ENCODE data around the gene CTRB2.

CTRB2 gene

GRCh38 chr16:75203667-75204409, 3.1 kb downstream of the CTRB2 start:
- DNase-seq = no peak

- DNase-seq = no peak
Measured at GRCh38 chr16:75203096-75203495, 3.9 kb downstream of the CTRB2 start.

GRCh38 chr16:75202069-75202590, 4.8 kb downstream of the CTRB2 start:
- DNase-seq = no peak

GRCh38 chr16:75198135-75198600, 8.8 kb downstream of the CTRB2 start:
- DNase-seq = peak; percentile 42

- DNase-seq = no peak
Measured at GRCh38 chr16:75197522-75198134, 9.3 kb downstream of the CTRB2 start.

- no peak for DNase-seq
Measured at GRCh38 chr16:75196836-75197235, 10.1 kb downstream of the CTRB2 start.

- no peak for DNase-seq
Measured at GRCh38 chr16:75195811-75196790, 10.9 kb downstream of the CTRB2 start.

GRCh38 chr16:75193730-75194444, 13.1 kb downstream of the CTRB2 start:
- no peak for DNase-seq

- no peak for DNase-seq
Measured at GRCh38 chr16:75193265-75193650, 13.7 kb downstream of the CTRB2 start.

GRCh38 chr16:75192606-75193264, 14.2 kb downstream of the CTRB2 start:
- no peak for DNase-seq

- DNase-seq = no peak
Measured at GRCh38 chr16:75189638-75190245, 17.2 kb downstream of the CTRB2 start.

GRCh38 chr16:75188832-75189477, 18.0 kb downstream of the CTRB2 start:
- no peak for DNase-seq

- no peak for DNase-seq
Measured at GRCh38 chr16:75181630-75182029, 25.3 kb downstream of the CTRB2 start.

- DNase-seq = no peak
Measured at GRCh38 chr16:75179208-75179607, 27.8 kb downstream of the CTRB2 start.

GRCh38 chr16:75176926-75177325, 30.0 kb downstream of the CTRB2 start:
- no peak for DNase-seq

- DNase-seq = no peak
Measured at GRCh38 chr16:75175074-75175473, 31.9 kb downstream of the CTRB2 start.

GRCh38 chr16:75172578-75172977, 34.4 kb downstream of the CTRB2 start:
- no peak for DNase-seq

- DNase-seq = no peak
Measured at GRCh38 chr16:75169899-75170405, 37.0 kb downstream of the CTRB2 start.

GRCh38 chr16:75160386-75160785, 46.6 kb downstream of the CTRB2 start:
- DNase-seq = no peak

Measured in fibroblast of upper back skin (primary cell).